Stimulated activated CD4-positive, alpha-beta T cell treated with anti-CD3 and anti-CD28 coated beads, TNF-alpha, amount 100 ng/mL, for 24 hours (primary cell): Measurements from ENCODE around the gene FAM180B.
"Not testable (repeated sequence)": the region's sequence is repeated elsewhere in the genome, so short reads cannot be mapped to it uniquely, and the experiment has no call there.

ENCODE experiments used
- DNase-seq, 3 experiments: peaks; one replicate each; pipeline ENCODE4 v3.0.0-alpha.2; 2020; ENCODE audit warnings: low read depth in 3 of 3

Gene FAM180B

DNA sequence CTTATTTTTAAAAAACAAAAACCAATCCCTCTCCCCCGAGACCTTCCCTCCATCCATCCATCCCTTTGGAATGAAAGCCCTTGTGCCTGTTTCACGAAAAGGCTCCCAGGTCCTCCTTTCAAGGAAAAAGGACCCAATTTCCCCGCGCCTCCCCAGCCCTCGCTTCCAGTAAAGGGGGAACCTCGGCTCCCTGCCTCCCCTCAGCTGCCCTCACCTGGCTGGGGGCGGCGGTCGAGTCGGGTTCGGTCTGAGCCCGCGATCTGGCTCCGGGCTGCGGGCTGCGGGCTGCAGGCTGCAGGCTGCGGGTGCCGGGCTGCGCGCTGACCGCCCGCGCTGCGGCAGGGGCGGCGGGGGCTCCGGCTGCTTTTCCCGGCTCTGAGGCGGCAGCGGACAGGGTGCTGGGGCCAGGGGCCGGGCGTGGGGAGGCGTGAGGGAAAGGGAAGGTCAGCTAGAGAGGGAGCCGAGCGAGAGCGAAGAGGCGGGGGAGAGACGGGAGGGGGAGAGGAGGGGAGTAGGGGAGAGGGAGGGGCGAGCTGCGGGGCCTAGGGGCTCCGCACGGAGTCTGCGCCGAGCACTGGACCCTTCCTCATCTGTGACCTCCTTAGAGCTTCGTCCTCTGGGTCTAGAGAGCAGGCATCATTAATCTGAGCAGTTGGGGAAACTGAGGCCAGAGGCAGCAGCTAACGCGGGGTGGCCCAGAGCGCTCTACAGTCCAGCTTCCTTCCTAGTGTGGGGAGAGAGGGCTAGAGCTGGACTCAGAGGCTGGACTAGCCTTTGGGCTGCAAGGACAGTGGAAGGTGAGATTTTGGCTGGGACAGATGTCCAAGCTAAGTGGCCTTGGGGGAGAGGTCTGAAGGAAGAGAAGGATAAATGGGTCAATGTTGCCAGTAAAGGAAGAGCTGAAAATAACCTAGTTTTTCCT is 7.7 kb downstream of the FAM180B start, which contains the start of gene C1QTNF4:
TSS of gene C1QTNF4 (minus strand) at position 478 of the 922 bp plus-strand sequence. CDS start 3,601 bp downstream, outside the sequence.
- no peak for DNase-seq

DNA sequence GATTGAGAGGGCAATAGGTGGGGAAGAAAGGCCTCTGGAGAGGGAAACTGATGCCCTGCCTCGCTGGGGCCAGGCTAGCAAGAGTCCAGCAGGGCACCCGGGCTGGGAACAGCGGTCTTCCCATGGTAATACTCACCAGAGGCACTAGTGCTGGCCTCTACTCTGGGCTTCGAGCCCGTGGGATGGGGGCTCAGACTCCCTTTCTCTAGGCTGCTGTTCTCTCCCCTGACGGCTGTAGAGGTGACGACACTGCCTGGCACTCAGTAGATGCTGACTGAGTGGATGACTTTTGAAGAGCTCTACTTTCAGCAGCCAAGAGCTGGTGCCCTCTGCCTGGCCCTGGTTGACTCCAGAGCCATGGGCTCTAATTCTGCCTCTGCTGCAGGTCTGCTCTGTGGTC is 8.6 kb downstream of the FAM180B start:
- no peak for DNase-seq

DNA sequence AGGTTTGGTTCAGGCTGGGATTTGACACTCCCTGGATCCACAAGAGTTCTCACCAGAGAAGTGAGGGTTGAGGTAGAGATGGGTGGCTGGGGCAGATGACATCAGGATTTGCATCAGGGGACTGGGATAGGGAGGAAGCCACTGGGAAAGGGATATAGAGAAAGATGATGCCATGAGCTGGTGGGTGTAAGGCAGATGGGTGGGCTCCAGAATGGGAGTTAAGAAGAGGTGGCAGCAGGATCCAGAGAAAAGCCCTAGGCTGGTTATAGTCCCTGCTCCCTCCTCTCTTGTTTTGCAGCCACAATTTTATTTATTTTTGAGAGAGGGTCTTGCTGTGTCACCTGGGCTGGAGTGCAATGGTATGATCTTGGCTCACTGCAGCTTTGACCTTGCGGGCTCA is 9.5 kb downstream of the FAM180B start:
- no peak for DNase-seq

DNA sequence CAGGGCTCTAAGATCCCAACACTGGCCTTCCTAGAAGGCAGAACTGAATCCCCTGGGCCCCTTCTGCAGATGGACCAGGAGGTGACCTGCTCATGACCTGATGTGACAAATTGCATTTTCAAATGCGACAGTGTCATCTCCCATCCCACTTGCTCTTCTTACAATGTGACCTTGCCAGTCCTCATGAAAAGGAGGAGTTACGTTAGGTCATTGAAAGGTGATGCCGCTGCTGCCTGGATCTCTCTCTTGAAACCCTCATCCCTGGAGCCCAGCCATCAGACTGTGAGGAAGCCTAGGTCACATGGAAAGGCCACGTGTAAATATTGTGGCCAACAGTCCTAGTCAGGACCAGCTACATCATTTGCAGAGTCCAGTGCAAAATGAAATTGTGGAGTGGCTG is 13.4 kb downstream of the FAM180B start:
- DNase-seq, result no peak

DNA sequence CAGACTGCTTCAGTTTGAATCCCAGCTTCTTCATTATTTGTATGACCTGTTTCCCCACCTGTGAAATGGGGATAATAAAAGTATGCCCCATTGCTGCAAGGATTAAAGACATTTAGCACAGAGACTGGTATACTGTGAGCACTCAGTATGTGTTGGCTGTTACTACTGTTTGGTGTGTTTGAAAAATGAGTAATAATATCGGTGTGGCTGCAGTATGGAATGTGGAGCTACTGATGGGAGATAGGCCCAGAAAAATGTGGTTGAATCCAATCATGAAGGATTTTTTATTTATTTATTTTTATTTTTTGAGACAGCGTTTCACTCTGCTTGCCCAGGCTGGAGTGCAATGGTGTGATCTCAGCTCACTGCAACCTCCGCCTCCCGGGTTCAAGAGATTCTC is 16.8 kb downstream of the FAM180B start:
- DNase-seq, result no peak

DNA sequence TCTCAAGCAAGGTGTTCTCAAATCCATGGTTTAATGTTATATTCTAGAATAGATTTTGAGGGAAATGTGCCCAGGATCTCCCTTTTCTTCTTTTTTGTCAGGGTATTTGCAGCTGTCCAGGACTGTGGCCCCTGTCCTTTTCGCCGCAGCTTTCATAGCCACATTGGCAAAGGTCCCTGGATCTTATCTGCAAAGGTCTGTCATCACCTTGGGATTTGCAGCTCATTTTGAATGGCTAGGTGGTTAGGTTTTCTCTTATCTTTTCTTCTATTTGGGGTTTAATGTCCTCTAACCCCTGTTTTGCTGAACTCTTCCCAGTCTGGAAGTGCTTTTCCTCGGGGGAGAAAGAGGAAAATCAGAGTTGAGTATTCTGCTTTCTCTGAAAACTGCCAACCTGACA is 19.4 kb downstream of the FAM180B start:
- no peak for DNase-seq

DNA sequence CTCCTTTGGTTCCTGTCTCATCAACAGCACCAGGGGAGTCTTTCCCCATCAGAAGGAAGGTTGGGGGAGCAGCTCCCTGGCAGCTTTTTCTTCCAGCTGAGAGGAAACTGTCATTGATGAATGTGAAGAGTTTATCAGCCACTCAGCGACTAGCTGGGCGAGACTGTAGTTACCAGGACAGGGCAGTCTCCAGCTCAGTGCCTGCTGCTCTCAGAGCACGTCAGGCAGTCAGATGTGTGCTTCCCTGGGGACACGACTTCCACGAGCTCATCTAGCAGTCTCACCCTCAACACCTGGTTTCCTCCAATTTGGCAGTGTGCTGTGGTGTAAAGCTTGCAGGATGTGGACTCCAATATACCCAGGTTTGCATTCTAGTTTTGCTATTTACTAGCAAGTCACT is 20.3 kb downstream of the FAM180B start:
- no peak for DNase-seq

DNA sequence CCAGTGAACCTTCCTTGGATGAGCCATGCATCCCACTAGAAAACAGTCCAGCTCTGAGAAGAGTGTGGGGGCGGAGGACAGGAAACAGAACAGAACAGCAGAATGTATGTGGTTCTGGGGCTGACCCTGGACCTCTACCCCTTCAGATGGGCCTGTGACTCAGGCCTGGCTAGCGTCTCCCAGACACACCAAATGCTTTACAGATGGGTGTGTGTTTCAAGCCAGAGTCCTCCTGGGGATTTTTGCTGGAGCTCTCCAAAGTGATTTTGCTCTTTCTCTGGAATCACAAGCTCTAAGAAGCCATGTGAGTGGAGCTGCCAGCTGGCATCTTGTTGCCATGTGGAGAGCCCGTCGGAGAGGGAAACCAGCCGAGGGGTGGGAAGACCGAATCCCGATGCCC is 20.9 kb downstream of the FAM180B start:
- DNase-seq, result no peak

DNA sequence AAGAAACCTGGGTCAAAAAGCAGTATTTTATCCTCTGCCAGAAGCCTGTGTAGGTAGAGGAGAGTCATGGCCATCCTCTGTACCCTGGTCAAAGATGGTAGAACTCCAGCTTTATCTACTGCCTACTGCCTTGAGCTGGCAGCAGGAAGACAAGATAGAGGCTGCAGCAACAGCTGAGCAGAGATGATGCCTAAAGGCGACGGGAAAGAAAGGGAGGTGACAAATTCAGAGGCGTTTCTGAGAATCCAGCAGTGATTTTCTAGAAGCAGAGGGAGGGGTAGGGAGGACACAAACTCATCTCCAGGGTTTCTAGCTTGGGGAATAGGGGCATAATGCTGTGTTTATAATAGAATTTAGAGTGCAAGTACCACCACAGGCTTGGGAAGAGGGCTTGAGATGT is 23.2 kb downstream of the FAM180B start:
- no peak for DNase-seq

DNA sequence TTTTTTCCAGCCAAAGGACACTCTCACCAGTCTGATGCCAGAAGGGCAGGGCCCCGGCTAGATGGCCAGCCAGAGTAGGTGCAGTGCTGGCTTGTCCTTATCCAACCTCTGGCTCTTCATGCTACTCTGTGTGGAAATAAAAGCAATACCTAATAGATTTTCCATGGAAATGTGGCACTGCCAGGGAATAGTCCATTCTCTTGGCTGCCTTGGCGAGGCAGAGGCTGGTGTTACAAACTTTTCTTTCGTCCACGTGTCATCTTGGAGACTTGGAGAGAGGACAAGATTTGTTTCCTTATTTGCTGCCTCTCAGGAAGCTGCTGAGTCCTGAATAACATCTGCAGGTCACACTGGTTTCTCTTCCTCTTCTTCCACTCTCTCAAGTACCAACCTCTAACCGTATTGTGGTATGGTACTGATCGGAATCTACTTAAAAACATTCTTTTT is 24.9 kb downstream of the FAM180B start:
- DNase-seq, result no peak

DNA sequence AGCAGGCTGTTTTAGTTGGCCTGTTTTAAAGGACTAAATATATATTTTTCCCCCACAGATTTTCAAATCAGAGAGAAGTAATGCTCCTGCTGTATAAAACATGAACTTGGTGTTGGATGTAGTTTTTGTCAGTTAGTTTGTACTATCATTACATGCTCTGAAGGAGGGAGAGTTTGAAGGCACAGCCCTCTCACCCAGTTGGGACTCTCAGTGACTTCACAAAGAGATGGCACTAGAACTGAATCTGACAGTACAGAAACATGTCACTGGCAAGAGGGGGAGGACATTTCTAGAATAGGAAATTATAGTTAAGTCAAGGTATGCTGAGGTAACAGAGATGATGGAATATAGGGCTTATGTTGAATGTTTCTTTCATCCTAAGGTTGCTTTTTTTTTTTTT is 28.8 kb downstream of the FAM180B start:
- no peak for DNase-seq

DNA sequence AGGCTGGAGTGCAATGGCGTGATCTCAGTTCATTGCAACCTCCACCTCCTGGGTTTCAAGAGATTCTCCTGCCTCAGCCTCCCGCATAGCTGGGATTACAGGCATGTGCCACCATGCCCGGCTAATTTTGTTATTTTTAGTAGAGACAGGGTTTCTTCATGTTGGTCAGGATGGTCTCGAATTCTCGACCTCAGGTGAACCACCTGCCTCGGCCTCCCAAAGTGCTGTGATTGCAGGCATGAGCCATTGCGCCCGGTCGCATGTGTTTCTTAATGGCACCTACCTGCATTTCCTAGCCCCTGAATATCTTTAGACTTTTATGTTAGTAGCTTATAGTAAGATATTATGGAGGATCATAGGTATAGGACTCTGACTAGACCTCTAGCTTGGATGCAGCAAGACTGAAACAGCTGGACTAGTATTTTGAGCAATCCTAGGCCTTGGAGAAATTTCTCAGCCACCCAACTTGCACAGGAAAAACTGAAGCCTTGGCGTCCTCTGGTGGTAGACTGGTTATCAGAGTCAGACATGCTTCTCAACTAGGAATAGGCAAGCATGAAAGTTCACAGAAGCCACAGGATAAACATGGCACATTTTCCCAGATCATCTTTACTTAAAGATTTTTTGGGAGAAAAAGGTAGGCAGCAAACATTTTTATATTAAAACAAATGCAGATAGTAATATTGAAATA is 30.4 kb downstream of the FAM180B start:
- DNase-seq, result no peak

DNA sequence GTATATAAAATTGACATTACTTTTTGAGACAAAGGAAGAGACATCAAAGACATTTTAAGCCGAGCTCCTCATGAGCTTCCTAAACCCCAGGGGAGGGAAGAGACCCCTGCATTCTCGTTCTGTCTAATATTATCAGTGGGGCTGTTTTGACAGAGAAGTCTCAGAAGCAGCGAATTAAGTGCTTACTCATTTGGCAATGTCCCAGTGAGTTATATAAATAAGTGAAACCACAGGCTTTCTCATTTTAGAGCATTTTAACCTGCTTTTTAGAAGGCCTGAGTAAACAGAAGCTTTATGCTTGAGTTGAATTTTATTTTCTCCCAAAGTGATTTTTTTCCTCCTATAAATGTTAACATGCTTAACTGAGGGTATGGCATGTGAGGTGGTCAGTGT is 30.9 kb downstream of the FAM180B start:
- no peak for DNase-seq

DNA sequence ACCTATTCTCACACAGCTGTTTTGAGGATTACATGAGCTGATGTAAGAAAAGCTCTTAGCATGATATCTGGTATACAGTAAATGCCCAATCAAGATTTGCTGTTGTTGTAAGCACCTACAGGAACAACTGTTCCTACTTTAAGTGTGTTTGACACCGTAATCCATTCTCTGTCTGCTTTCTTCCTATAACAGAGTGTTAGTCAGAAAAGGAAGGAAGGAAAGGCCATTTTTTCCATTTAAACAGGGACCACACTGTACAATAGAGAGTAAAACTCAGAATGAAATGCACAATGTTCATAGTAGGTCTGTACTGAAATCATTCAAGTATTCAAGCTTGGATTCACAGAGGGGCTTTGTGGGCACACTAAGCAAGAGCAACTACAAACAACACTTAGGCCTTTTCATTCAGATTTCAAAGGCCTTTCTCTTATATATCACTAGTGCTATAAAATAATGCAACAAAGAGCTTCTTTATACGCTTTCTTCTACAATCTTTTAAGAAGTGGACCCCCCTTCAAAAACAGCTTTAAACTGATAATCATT is 34.4 kb downstream of the FAM180B start:
- no peak for DNase-seq

DNA sequence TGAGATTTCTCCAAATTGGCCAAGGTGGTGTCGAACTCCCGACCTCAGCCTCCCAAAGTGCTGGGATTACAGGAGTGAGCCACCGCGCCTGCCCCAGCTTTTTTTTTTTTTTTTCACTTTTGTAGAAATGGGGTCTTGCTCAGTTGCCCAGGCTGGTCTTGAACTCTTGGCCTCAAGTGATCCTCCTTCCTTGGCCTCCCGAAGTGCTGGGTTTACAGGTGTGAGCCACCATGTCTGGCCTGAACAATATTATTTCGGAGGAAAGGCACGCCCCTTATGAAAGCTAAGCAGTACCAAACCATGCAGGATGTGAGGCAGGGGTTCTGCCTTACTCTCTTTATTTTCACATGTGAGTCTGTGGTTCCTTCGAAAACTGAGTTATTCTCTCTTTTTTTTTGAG is 39.8 kb downstream of the FAM180B start:
- DNase-seq, result no peak

DNA sequence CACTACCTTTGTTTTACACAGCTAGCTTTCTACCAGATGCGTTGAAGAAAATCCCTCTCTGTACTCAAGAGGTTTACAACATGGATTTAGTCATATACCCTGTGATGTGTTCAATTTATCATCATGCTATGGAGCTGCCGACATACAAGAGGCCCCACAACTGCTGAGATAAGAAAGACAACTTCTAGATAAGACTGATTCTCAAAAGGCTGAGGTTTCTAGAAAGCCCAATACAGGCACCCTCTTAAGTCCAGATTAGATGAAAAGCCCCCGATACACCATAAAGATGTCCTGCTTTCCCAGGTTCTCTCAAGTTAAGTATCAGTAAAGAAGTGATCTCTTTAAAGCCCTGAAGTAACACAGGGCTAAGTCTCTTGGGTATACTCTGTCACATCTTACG is 41.5 kb downstream of the FAM180B start:
- no peak for DNase-seq

DNA sequence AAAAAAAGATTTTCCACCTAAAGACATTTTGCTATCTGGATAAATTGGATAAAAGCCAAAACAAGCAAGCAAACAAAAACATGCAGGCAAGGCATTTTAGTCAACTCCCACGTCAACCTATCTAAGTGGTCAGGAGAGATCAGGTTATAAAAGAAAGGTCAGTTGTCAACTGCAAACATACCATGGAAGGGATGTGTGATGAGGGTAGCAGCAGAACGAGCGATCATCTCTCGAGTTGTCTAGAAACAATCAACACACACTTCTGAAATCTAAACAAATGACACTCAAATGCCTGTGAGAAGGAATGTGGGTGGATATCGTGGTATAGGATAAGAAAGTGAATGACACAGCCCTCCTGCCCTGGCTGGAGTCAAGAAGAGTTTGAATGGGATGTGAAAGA is 45.0 kb downstream of the FAM180B start:
- DNase-seq, result no peak

DNA sequence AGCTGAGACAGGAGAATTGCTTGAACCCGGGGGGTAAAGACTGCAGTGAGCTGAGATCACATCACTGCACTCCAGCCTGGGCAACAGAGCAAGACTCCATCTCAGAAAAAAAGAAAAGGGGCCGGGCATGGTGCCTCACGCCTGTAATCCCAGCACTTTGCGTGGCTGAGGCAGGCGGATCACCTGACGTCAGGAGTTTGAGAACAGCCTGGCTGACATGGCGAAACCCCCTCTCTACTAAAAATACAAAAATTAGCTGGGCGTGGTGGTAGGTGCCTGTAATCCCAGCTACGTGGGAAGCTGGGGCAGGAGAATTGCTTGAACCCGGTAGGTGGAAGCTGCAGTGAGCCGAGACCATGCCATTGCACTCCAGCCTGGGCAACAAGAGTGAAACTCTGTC is 49.9 kb downstream of the FAM180B start:
- DNase-seq, result not testable (repeated sequence)
